ENCODE data around the gene RPLP2.

Gene RPLP2

GRCh38 chr11:787084-787675, 22.6 kb upstream of the RPLP2 start:
- H3K4me1 ChIP-seq (ENCODE audit: control insufficient read depth, insufficient read depth, low read length): no peaks in the 10 kb centered on the region
- H3K4me3 ChIP-seq (ENCODE audit: low read depth, low read length): no peak overlapping the region
- no peak overlapping the region for H3K27ac ChIP-seq (ENCODE audit: extremely low read depth, low read depth, low read length)
- TF ChIP-seq ZNF423 (tag by site-specific recombination; IDR thresholded peaks at IDR 0.05) (no peak), ZNF169 (tag by site-specific recombination; IDR thresholded peaks at IDR 0.05) (no peak), ZXDB (tag by site-specific recombination; IDR thresholded peaks at IDR 0.05) (no peak), ZBTB8A (tag by site-specific recombination; IDR thresholded peaks at IDR 0.05) (no peak), BCL6B (tag by site-specific recombination; IDR thresholded peaks at IDR 0.05) (no peak), ZNF335 (tag by site-specific recombination; conservative IDR thresholded peaks at IDR 0.05) (no peak), PATZ1 (tag by site-specific recombination; IDR thresholded peaks at IDR 0.05) (no peak), ZNF2 (tag by site-specific recombination; IDR thresholded peaks at IDR 0.05) (no peak), ZNF658 (tag by site-specific recombination; IDR thresholded peaks at IDR 0.05) (no peak), ZNF624 (tag by site-specific recombination; IDR thresholded peaks at IDR 0.05) (no peak), ZNF366 (tag by site-specific recombination; conservative IDR thresholded peaks at IDR 0.05) (no peak), FEZF1 (tag by site-specific recombination; IDR thresholded peaks at IDR 0.05) (no peak), ZNF514 (tag by site-specific recombination; IDR thresholded peaks at IDR 0.05) (no peak), ZNF677 (tag by site-specific recombination; IDR thresholded peaks at IDR 0.05) (no peak), ZNF202 (tag by site-specific recombination; IDR thresholded peaks at IDR 0.05; ENCODE audit: borderline replicate concordance) (no peak), ZBTB1 (tag by site-specific recombination; IDR thresholded peaks at IDR 0.05) (no peak)
- POLR2A ChIA-PET: interaction anchor here (1.5 kb wide), 1 partner anchor 32 kb away, joined by 6 read pairs; the partner anchor contains the start of gene PNPLA2
- peaks cover 0 to 32% of the 10 kb centered on the region in 2 experiments; a peak in 2 of 3 replicates for H3K36me3 ChIP-seq (ENCODE audit: control insufficient read depth in 2 of 2, insufficient read depth in 1 of 2, low read length in 2 of 2)
- CTCF ChIA-PET: no interaction called here
- no peaks in the 10 kb centered on the region for H3K9me3 ChIP-seq (ENCODE audit: control insufficient read depth, insufficient read depth, low read depth, low read length)

GRCh38 chr11:788009-788640, 21.6 kb upstream of the RPLP2 start:
- ChIA-PET CTCF (no interaction called here), POLR2A (no interaction called here)
- TF ChIP-seq ZNF585B (tag by site-specific recombination; IDR thresholded peaks at IDR 0.05) (no peak), ZNF174 (tag by site-specific recombination; IDR thresholded peaks at IDR 0.05) (no peak), ZNF660 (tag by site-specific recombination; IDR thresholded peaks at IDR 0.05) (no peak), ELK4 (IDR thresholded peaks at IDR 0.05; ENCODE audit: borderline replicate concordance, low read depth, low read length) (no peak)
- H3K9me3 ChIP-seq (ENCODE audit: control insufficient read depth, insufficient read depth, low read depth, low read length): no peaks in the 10 kb centered on the region
- H3K4me1 ChIP-seq (ENCODE audit: control insufficient read depth, insufficient read depth, low read length): no peaks in the 10 kb centered on the region
- H3K36me3 ChIP-seq (ENCODE audit: control insufficient read depth in 2 of 2, insufficient read depth in 1 of 2, low read length in 2 of 2): peaks cover 0 to 33% of the 10 kb centered on the region in 2 experiments; a peak in 2 of 3 replicates
- no peak overlapping the region for H3K4me3 ChIP-seq (ENCODE audit: low read depth, low read length)
- no peak overlapping the region for H3K27ac ChIP-seq (ENCODE audit: extremely low read depth, low read depth, low read length)

Data from HEK293 (cell line).